CD1c-positive myeloid dendritic cell (primary cell): ENCODE data around the gene PLB1.

Experiments used
- DNase-seq: peaks from one replicate; pipeline ENCODE4 v3.0.0-alpha.2; 2016; ENCODE audit errors: extremely low spot score

Gene PLB1

GRCh38 chr2:28565720-28566295 is 69.9 kb downstream of the PLB1 start:
- DNase-seq = no peak

GRCh38 chr2:28566521-28567041 is 70.7 kb downstream of the PLB1 start:
- DNase-seq = peak; percentile 95

- no peak for DNase-seq
Measured at GRCh38 chr2:28567061-28567471, 71.2 kb downstream of the PLB1 start.

GRCh38 chr2:28568036-28568435 is 72.2 kb downstream of the PLB1 start:
- peak; percentile 31 for DNase-seq

- no peak for DNase-seq
Measured at GRCh38 chr2:28568533-28568932, 72.7 kb downstream of the PLB1 start.

GRCh38 chr2:28570431-28570830 is 74.6 kb downstream of the PLB1 start:
- no peak for DNase-seq

- DNase-seq = no peak
Measured at GRCh38 chr2:28576714-28577113, 80.9 kb downstream of the PLB1 start.

- DNase-seq = peak; percentile 92
Measured at GRCh38 chr2:28577791-28578680, 82.2 kb downstream of the PLB1 start.

- no peak for DNase-seq
Measured at GRCh38 chr2:28578774-28579173, 82.9 kb downstream of the PLB1 start.

- DNase-seq = no peak
Measured at GRCh38 chr2:28579606-28580005, 83.7 kb downstream of the PLB1 start.

GRCh38 chr2:28580078-28580477 is 84.2 kb downstream of the PLB1 start:
- DNase-seq = no peak

- DNase-seq = no peak
Measured at GRCh38 chr2:28581312-28581711, 85.5 kb downstream of the PLB1 start.

- DNase-seq = no peak
Measured at GRCh38 chr2:28582152-28582551, 86.3 kb downstream of the PLB1 start.

- DNase-seq = no peak
Measured at GRCh38 chr2:28582595-28582994, 86.7 kb downstream of the PLB1 start.

GRCh38 chr2:28583899-28584553 is 88.2 kb downstream of the PLB1 start:
- DNase-seq = peak; percentile 86

GRCh38 chr2:28586867-28587266 is 91.0 kb downstream of the PLB1 start:
- no peak for DNase-seq

- no peak for DNase-seq
Measured at GRCh38 chr2:28587526-28588291, 91.8 kb downstream of the PLB1 start.

GRCh38 chr2:28588292-28588670 is 92.4 kb downstream of the PLB1 start:
- DNase-seq = peak; percentile 62

- no peak for DNase-seq
Measured at GRCh38 chr2:28589746-28590463, 94.0 kb downstream of the PLB1 start.

- no peak for DNase-seq
Measured at GRCh38 chr2:28590496-28591301, 94.8 kb downstream of the PLB1 start.
